Activated CD8-positive, alpha-beta memory T cell treated with anti-CD3 and anti-CD28 coated beads, Interleukin-2, amount 10 ng/mL, durations not matched to agents 7 days and 5 days (primary cell): ENCODE measurements around the gene PHF20. TPM values are rescaled to one million over a fixed set of nuclear protein-coding genes. Genes with fewer than 3 reads are reported as not detected.
"Not testable (repeated sequence)": the region's sequence is repeated elsewhere in the genome, so short reads cannot be mapped to it uniquely, and the experiment has no call there.

Source experiments
- ATAC-seq: fragments of 150-1000 bp; cut with Tn5 transposase; one replicate; pipeline ENCODE4 v1.10.0; 2021; ENCODE audit warnings: moderate library complexity
- CTCF ChIA-PET: fragments of 350-600 bp; sonication (Branson Sonifier 250); formaldehyde crosslinking; loops from one replicate; lab custom pipeline; 2021; ENCODE audit warnings: antibody characterized with exemption; lab: Charles Lee
- DNase-seq: peaks from one replicate; pipeline ENCODE4 v3.0.0-alpha.2; 2020
- H3K27ac Mint-ChIP-seq: one replicate; pipeline ENCODE4 v1.8.0; 2021; ENCODE audit warnings: mild to moderate bottlenecking, mixed read lengths
- H3K27me3 Mint-ChIP-seq: one replicate; pipeline ENCODE4 v1.8.0; 2021; ENCODE audit warnings: mixed read lengths
- H3K36me3 Mint-ChIP-seq: one replicate; pipeline ENCODE4 v1.8.0; 2021; ENCODE audit warnings: mild to moderate bottlenecking, mixed read lengths
- H3K4me1 Mint-ChIP-seq: one replicate; pipeline ENCODE4 v1.8.0; 2021; ENCODE audit warnings: mixed read lengths
- H3K4me3 Mint-ChIP-seq: one replicate; pipeline ENCODE4 v1.8.0; 2021; ENCODE audit warnings: mild to moderate bottlenecking, moderate library complexity, mixed read lengths
- H3K9me3 Mint-ChIP-seq: one replicate; pipeline ENCODE4 v1.8.0; 2022; ENCODE audit warnings: low read depth, mixed read lengths
- total RNA-seq, 2 experiments: library from RNA; stranded (reverse); gene quantifications; one replicate each; pipeline ENCODE4 v1.2.3, GENCODE V29; 2021

The PHF20 gene
- total RNA-seq, 2 experiments from 2014 or later: 50.8 to 52.4 TPM

DNA sequence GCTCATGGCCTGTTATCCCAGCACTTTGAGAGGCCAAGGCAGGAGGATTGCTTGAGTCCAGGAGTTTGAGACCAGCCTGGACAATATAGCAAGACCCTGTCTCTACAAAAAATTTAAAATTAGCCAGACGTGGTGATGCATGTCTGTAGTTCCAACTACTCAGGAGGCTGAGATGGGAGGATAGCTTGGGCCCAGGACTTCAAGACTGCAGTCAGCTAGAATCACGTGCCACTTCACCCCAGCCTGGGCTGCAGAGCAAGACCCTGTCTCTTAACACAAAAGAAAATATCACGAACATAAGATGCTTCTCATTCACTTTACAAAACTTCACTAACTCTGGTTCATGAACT lies 27.3 kb upstream of the PHF20 start:
- CTCF ChIA-PET: interaction anchor here (1.5 to 7.0 kb wide), 5 partner anchors 11 to 246 kb away, joined by 3 to 104 read pairs (median 4); partner anchors contain the start of genes PHF20 and SCAND1

DNA sequence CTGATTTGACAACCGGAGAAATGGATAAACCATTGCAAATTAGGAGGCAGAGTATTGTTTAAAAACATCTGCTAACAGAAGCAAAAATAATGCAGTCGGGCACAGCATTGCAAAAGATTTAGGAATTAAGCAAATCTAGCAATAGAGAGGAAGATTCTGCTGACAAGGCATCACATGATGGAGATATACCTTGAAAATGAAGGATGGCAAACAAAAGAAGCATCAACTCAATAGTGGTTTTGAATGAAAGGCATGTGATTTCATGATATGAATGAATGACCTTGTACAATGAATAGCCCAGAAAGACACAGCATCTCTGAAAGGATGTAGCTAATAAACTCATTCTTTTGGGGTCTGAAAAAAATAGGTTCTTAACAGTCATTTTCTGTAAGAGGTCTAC lies 21.2 kb upstream of the PHF20 start:
- CTCF ChIA-PET: no interaction called here
- DNase-seq (no peak), ATAC-seq (no peak)
- Mint-ChIP-seq H3K27ac (no peak overlapping the region), H3K36me3 (no peaks in the 10 kb centered on the region), H3K4me1 (no peaks in the 10 kb centered on the region), H3K4me3 (no peak overlapping the region), H3K27me3 (no peaks in the 10 kb centered on the region), H3K9me3 (no peaks in the 10 kb centered on the region)

More for the DNA sequence above, 27.3 kb upstream of the PHF20 start:
- peak overlapping the region; percentile 100 for H3K27ac Mint-ChIP-seq
- not testable (repeated sequence) for H3K9me3 Mint-ChIP-seq, ATAC-seq, H3K27me3 Mint-ChIP-seq
- peaks cover 19% of the 10 kb centered on the region for H3K36me3 Mint-ChIP-seq
- peak overlapping the region; percentile 94 for H3K4me3 Mint-ChIP-seq
- peak; percentile 37 for DNase-seq
- H3K4me1 Mint-ChIP-seq: peaks cover 18% of the 10 kb centered on the region

DNA sequence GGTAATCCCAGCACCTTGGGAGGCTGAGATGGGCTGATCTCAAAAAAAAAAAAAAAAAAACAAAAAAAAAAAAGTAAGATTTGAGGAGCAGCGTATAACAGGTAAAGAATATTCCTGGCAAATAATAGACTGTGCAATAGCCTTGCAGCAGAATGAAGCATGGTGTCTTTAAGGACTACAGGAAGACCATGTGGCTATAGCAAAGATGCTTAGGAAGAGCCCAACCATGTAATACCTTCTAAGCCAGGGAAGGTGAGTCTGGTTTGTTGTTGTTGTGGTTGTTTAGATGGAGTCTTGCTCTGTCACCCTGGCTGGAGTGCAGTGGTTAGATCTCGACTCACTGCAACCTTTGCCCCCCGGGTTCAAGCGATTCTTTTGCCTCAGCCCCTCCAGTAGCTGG lies 15.4 kb upstream of the PHF20 start:
- Mint-ChIP-seq H3K36me3 (no peaks in the 10 kb centered on the region), H3K27me3 (no peaks in the 10 kb centered on the region), H3K4me3 (no peak overlapping the region), H3K9me3 (no peaks in the 10 kb centered on the region), H3K27ac (no peak overlapping the region), H3K4me1 (peaks cover 2% of the 10 kb centered on the region)
- no peak for DNase-seq
- ATAC-seq: no peak
- CTCF ChIA-PET: interaction anchor here (0.7 kb wide), 1 partner anchor 89 kb away, joined by 3 read pairs; no protein-coding TSS in a partner anchor

DNA sequence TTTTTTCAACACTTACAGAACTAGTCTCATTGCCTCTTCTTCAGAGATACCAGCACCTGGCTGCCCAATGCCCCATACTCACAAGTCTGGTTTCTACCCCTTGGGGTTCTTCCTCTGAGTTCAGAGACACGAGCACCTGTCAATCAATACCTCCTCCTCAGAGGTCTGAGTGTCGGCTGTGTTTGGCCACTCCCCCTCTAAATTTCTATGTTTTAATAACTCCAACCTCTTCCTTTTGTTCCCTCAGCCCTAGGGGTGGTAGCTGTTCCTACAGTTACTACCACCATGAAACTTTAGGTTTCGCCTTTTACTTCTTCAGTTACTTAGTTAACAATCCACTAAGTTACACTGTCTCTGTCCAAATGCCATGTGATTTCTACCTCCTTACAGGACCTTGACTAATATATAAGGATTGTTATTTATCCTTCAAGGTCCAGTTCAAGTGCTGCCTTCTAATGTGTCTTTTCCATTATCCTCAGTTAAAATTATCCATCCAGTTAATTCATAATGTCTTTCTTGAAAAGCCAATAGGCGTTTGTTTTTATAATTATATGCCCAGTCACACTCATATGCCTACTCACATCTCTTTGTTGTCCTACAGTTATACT lies 14.6 kb upstream of the PHF20 start:
- Mint-ChIP-seq H3K4me3 (no peak overlapping the region), H3K36me3 (no peaks in the 10 kb centered on the region), H3K9me3 (no peaks in the 10 kb centered on the region), H3K27ac (no peak overlapping the region), H3K4me1 (peaks cover 2% of the 10 kb centered on the region), H3K27me3 (no peaks in the 10 kb centered on the region)
- CTCF ChIA-PET: interaction anchor here (1.6 kb wide), 1 partner anchor 11 kb away, joined by 3 read pairs; no protein-coding TSS in a partner anchor
- no peak for ATAC-seq
- DNase-seq: no peak

DNA sequence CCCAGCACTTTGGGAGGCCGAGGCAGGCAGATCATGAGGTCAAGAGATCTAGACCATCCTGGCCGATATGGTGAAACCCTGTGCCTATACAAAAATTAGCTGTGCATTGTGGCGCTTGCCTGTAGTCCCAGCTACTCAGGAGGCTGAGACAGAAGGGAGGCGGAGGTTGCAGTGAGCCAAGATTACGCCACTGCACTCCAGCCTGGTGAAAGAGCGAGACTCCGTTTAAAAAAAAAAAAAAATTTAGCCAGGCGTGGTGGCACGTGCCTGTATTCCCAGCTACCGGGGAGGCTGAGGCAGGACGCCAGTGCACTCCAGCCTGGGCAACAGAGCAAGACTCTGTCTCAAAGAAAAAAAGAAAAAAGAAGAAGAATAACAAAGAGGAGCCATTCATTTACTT lies 10.3 kb upstream of the PHF20 start:
- H3K27me3 Mint-ChIP-seq, H3K27ac Mint-ChIP-seq, H3K4me3 Mint-ChIP-seq, ATAC-seq, H3K9me3 Mint-ChIP-seq, H3K4me1 Mint-ChIP-seq, H3K36me3 Mint-ChIP-seq, CTCF ChIA-PET, DNase-seq: not testable (repeated sequence)

DNA sequence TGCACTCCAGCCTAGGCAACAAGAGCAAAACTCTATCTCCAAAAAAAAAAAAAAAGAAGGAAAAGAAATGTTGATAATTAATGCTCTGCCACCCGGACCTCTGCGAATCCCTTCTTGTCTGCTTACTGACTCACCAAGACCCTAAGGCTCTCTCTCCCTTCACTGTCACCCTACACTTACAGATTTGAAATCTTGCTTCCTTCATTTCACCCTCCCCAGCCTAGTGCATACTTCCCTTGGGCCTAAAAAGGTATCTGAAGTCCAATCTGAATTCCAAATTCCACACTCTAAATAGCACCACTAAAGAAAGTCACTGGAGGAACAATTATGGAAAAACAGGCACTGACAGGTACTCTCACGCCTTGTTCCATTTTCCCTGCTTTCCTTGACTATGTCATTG lies 9.4 kb upstream of the PHF20 start:
- no peaks in the 10 kb centered on the region for H3K27me3 Mint-ChIP-seq
- no peak for ATAC-seq
- CTCF ChIA-PET: interaction anchor here (0.7 kb wide), 1 partner anchor 113 kb away, joined by 3 read pairs; no protein-coding TSS in a partner anchor

DNA sequence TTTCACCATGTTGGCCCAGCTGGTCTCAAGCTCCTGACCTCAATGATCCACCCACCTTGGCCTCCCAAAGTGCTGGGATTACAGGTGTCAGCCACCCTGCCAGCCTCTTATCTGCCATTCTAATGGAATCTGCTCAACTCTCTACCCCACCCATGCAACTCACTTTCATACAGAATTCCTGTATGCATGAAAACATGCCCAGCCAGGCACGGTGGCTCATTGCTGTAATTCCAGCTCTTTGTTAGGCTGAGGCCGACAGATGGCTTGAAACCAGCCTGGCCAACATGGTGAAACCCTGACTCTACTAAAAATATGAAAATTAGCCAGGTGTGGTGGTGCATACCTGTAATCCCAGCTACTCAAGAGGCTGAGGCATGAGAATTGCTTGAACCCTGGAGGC lies 6.9 kb upstream of the PHF20 start:
- H3K27me3 Mint-ChIP-seq, H3K27ac Mint-ChIP-seq, H3K4me3 Mint-ChIP-seq, H3K36me3 Mint-ChIP-seq, ATAC-seq, CTCF ChIA-PET, DNase-seq, H3K9me3 Mint-ChIP-seq: not testable (repeated sequence)
- H3K4me1 Mint-ChIP-seq: peaks cover 27% of the 10 kb centered on the region

More for the DNA sequence above, 9.4 kb upstream of the PHF20 start:
- H3K27ac Mint-ChIP-seq: no peak overlapping the region
- DNase-seq: no peak
- peaks cover 6% of the 10 kb centered on the region for H3K4me1 Mint-ChIP-seq
- H3K36me3 Mint-ChIP-seq: no peaks in the 10 kb centered on the region
- H3K9me3 Mint-ChIP-seq: no peaks in the 10 kb centered on the region
- no peak overlapping the region for H3K4me3 Mint-ChIP-seq

DNA sequence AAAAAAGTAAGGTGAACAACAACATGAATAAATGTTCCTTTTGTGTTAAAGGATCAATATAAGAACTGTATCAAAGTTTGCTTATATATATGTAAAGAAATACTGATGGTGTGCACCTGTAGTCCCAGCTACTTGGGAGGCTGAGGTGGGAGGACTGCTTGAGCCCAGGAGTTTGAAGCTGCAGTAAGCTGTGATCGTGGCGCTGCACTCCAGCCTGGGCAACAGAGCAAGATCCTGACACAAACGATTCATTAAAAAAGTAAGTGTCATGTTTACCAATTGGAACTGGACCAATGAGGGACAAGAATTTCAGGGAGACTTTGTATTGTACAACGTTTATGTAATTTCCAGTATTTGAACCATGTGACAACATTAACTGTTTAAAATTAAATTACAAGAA lies 5.0 kb upstream of the PHF20 start:
- H3K4me3 Mint-ChIP-seq: no peak overlapping the region
- H3K27ac Mint-ChIP-seq: peak overlapping the region; percentile 62
- H3K27me3 Mint-ChIP-seq: no peaks in the 10 kb centered on the region
- peaks cover 7% of the 10 kb centered on the region for H3K36me3 Mint-ChIP-seq
- ATAC-seq: no peak
- CTCF ChIA-PET: interaction anchor here (7.5 kb wide), 1 partner anchor 25 kb away, joined by 104 read pairs; the partner anchor contains the start of gene RBM39
- no peaks in the 10 kb centered on the region for H3K9me3 Mint-ChIP-seq
- no peak for DNase-seq
- peaks cover 36% of the 10 kb centered on the region for H3K4me1 Mint-ChIP-seq

DNA sequence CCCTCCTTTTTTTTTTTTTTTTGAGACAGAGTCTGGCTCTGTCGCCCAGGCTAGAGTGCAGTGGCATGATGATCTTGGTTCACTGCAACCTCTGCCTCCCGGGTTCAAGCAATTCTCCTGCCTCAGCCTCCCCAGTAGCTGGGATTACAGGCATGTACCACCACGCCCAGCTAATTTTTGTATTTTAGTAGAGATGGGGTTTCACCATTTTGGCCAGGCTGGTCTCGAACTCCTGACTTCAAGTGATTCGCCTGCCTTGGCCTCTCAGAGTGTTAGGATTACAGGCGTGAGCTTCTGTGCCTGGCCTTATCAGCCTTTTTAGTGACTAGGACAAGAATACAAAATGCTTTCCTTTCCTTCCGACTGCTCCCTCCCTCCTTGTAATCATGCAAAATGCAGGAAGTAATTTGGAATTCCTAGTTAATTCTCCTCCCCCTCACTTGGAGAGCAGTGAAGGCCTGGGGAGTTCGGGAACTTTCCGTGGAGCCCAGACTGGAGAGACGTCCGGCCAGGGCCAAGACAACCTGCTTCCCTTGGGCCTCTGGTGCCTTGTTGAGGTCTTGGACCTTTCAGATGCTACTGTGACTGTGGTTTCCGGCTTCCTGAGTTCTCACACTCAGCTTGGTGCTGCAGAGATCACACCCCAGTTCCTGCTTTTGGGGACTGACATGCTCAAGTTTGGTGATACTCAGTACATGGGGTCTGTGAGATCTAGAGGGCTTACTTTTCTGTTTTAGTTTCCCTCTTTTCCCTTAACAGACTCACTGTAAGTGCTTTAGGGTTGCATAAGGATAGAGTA lies 3.9 kb upstream of the PHF20 start:
- CTCF ChIA-PET: interaction anchor here (0.6 to 7.5 kb wide), 5 partner anchors 10 to 186 kb away, joined by 3 to 104 read pairs (median 4); partner anchors contain the start of genes RBM39 and SCAND1
- H3K4me3 Mint-ChIP-seq: peak overlapping the region; percentile 63
- DNase-seq (peak; percentile 89), ATAC-seq (peak; percentile 43)
- H3K27ac Mint-ChIP-seq: peak overlapping the region; percentile 98
- H3K4me1 Mint-ChIP-seq: peaks cover 37% of the 10 kb centered on the region
- peaks cover 7% of the 10 kb centered on the region for H3K36me3 Mint-ChIP-seq
- H3K9me3 Mint-ChIP-seq: no peaks in the 10 kb centered on the region
- H3K27me3 Mint-ChIP-seq: no peaks in the 10 kb centered on the region

DNA sequence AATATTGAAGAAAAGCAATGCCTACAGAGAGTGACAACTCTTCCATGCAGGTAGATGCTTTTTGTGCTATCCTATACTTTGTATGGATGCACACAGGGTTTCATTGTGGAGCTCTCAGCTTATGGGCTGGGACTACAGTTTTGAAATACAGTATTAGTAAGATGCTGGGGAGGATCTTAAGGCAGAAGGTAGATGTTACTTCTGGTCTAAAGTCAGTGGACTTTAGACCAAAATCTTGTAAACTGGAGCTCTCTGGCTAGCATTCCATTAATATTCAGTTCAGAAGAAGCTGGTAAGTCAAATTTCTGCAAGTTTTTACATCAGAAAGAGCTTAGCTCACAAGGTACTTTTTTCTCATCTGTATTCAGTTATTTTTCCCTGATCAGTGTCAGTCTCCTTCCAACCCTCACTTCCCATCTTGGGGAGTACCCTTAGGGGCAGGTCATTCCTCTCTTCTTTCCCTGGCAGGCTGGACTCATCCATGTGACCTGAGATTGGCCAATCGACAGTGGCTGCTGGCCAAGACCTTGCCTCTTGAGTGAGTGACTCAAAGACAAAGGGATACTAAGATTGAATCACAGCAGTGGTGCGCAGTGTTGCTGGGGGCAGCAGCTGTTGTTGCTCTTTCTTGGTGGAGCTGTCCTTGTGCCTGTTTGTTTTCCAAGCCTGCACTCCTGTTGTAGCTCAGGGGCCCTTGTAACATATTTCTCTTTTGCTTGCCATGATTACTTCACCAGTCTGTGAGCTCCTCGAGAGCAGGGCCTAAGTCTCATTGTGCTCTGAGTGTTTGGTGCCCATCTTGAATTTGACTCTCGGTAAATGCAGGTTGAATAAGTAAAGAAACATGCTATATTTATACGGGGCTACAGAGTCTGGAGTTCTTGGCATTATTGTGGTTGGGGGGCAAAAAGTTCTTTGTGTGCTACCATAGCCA lies 2.8 kb upstream of the PHF20 start:
- DNase-seq (peak; percentile 75), ATAC-seq (no peak)
- Mint-ChIP-seq H3K27me3 (no peaks in the 10 kb centered on the region), H3K27ac (peak overlapping the region; percentile 98), H3K4me1 (peaks cover 48% of the 10 kb centered on the region), H3K4me3 (peak overlapping the region; percentile 5), H3K36me3 (peaks cover 15% of the 10 kb centered on the region), H3K9me3 (no peaks in the 10 kb centered on the region)
- CTCF ChIA-PET: interaction anchor here (1.1 to 7.5 kb wide), 3 partner anchors 27 to 185 kb away, joined by 3 to 104 read pairs (median 13); partner anchors contain the start of genes RBM39 and SCAND1

DNA sequence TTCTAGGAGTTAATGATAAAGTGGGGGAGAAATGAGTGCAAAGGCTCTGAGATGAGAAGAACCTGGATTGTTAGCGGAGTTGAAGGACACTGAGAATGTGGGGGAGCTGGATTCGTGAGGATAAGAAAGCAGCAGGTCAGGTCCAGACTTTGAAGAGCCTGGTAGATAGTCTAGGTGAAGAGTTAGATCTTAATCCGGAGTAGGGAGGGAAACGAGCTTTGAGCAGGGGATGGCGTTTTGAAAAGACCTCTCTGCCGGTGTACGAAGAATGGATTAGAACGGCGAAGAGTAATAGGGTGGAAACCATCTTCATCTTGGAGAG lies 487 bp upstream of the PHF20 start:
- Mint-ChIP-seq H3K4me3 (peak overlapping the region; percentile 51), H3K9me3 (no peaks in the 10 kb centered on the region)

DNA sequence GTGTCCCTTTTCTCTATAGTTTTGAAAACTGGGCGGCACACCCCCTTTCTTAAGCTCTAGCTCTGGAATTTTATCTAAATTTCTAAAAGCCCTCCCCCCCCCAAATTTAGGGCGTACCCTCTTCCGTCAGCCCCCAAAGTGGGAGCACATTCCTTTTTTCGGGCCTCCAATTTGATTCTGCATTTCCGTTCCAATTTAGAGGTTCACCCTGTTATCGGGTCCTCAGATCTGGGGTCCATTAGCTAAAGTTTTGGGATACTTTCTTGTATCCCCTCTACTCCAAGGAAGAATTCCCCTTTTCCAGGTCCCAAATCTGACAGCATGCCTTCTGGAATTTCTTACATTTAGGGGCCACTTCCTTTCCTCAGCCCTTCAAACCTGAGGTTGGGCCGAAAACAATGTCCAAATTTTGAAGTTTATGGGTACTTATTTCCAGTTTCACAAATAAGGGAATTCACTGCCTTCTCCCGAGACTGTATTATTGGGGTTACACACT lies 796 bp downstream of the PHF20 start:
- Mint-ChIP-seq H3K27ac (peak overlapping the region; percentile 92), H3K4me3 (peak overlapping the region; percentile 85), H3K4me1 (peaks cover 66% of the 10 kb centered on the region), H3K27me3 (no peaks in the 10 kb centered on the region), H3K9me3 (no peaks in the 10 kb centered on the region), H3K36me3 (peaks cover 29% of the 10 kb centered on the region)
- DNase-seq (no peak), ATAC-seq (no peak)
- CTCF ChIA-PET: interaction anchor here (1.4 to 7.5 kb wide), 4 partner anchors 30 to 282 kb away, joined by 4 to 104 read pairs (median 10); partner anchors contain the start of genes RBM39 and SCAND1

More for the DNA sequence above, 487 bp upstream of the PHF20 start:
- DNase-seq (no peak), ATAC-seq (no peak)
- Mint-ChIP-seq H3K36me3 (peaks cover 24% of the 10 kb centered on the region), H3K4me1 (peaks cover 61% of the 10 kb centered on the region), H3K27ac (peak overlapping the region; percentile 91), H3K27me3 (no peaks in the 10 kb centered on the region)
- CTCF ChIA-PET: interaction anchor here (1.2 to 7.5 kb wide), 4 partner anchors 29 to 183 kb away, joined by 4 to 104 read pairs (median 10); partner anchors contain the start of genes RBM39 and SCAND1
